ENCODE measurements around the gene OSTF1.

DNA sequence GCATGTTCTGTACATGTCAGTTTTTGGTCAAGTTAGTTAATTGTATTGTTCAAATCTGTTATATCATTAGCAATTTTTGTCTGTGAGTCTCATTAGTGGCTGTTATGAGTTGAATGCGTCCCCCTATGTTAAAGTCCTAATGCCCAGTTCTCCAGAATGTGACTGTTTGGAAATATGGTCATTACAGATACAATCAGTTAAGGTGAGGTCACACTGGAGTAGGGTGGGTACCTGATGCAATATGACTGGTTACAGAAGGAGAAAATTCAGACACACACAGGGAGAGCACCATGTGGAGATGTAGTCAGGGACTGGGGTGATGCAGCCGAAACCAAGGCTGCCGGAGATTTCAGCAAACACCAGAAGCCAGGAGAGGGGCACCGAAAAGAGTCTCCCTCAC is 15.4 kb upstream of the OSTF1 start:
- no peak for TF ChIP-seq POLR2A (IDR thresholded peaks at IDR 0.05; ENCODE audit: low read depth, low read length)
- no peak for TF ChIP-seq RFX5 (IDR thresholded peaks at IDR 0.05; ENCODE audit: low read depth, low read length)
- no peak for TF ChIP-seq YY1 (IDR thresholded peaks at IDR 0.05; ENCODE audit: low read depth, low read length)
- TF ChIP-seq NRF1 (conservative IDR thresholded peaks at IDR 0.05; ENCODE audit: low read depth, low read length): no peak

Measured in GM12878 (cell line).